NCI-H82 treated with DMSO at 0.1 percent for 48 hours (cell line): ENCODE measurements around the gene SFMBT2.
"Not testable (repeated sequence)": the region's sequence is repeated elsewhere in the genome, so short reads cannot be mapped to it uniquely, and the experiment has no call there.

ENCODE experiments used
- DNase-seq: peaks from one replicate; lab custom pipeline; 2025; ENCODE audit not compliant: unreplicated experiment; lab: John Stamatoyannopoulos, UW

The SFMBT2 gene

DNA sequence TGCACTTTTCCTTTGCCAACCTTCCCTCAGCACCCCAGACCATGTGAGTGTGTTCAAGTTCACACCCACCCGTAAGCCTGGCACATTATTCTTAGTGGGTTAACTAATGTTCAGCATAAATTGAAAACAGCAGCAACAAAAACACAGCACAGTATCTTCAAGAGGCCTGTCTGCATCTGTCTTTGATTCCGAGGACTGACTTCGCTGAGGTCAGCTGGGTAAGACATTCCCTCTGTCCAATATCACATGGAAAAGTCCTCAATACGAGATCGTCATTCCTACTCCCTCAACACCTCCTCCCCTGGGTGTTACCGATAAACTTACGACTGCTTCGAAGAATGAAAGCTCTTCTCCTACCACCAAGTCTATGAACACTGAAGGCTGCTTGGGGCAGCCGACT is 218.8 kb downstream of the SFMBT2 start:
- no peak for DNase-seq

DNA sequence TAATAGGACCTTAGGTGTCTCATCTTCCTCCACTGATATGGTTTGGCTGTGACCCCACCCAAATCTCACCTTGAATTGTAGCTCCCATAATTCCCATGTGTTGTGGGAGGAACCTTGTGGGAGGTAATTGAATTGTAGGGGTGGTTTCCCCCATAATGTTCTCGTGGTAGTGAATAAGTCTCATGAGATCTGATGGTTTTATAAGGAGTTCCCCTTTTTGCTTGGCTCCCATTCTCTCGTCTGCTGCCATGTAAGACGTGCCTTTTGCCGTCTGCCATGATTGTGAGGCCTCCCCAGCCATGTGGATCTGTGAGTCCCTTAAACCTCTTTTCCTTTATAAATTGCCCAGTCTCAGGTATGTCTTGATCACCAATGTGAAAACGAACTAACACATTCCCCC is 220.1 kb downstream of the SFMBT2 start:
- DNase-seq, result not testable (repeated sequence)

DNA sequence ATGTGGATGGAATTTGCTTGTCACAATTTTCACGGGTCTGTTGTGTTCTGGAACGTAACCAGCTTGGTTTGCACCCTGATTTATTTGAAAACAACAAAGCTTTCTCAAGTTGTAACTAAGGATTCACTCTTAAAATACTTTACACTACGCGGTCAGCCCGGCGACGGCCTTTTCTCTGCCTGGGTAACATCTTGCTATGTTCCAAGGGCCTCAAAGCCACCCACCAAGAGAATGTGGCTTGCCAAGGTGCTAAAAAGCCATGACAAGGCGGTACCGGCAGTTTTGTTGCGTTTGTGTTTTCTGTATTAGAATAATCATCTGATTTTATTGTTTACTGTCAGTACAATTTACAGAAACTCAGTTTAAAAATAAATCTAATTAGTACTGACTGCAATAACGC is 220.9 kb downstream of the SFMBT2 start:
- DNase-seq, result no peak

DNA sequence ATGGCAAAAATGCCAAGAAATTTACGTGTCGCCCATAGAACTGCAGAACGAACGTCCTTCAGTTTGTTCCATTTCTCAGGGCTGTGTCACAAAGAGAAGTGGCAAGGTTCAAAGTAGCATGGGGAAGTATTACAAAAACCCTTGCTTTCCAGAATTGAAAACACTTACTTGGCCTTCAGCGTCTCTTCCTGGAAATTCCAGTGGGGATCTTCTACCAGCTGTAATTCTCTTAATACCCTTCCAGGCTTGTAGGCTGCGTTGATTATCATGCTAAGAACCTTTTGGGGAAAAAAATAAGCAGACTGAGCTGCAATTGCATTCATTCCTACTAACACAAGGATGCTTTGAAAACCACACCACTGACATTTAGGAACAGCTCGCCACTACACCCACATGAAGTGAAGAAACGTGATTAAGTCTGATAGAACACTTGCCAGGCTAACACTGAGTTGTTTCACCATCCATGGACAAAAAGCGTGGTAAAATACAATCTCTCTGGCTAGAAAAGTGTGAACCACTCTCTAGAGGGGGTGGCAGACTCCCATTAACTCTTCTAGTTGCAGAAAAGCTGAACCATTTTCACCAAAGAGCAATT is 222.3 kb downstream of the SFMBT2 start:
- no peak for DNase-seq

DNA sequence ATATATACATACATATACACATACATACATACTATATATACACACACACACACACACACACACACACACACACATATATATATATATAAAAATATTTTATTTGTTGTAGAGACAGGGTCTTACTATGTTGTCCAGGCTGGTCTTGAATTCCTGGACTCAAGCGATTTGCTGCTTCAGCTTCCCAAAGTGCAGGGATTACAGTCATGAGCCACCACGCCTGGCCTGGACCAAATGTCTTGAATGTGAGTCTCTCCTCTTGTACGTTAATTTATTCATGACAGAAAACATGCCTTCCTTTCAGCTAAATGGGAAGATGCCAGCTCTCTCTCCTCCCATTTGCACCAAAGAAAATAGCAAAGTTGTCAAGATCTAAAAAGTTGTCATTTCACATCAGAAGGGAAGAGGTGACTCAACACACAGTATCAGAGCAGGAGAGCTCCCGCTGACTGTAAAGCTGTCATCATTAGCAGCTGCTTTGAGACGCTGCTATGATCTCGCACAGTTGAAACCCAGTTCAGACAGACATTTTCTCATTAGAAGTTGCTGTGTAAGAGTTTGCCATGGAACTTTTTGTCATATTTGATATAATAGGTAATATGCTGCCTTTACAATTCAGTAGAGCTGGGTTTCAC is 224.3 kb downstream of the SFMBT2 start:
- DNase-seq, result no peak

DNA sequence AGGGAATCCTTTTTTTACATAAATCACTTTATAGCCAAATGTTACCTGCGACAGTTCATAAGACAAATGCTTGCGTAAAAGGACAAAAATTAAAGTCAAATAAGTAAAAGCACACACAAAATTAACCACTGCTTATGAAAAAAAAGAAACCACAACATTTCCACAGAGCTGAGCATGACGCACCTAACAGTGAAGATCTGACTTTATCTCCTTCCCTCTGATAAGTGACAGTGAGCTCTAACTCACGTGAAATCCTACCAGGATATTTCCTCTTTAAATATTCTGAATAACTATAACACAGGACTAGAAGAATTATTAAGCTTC is 225.5 kb downstream of the SFMBT2 start:
- no peak for DNase-seq

DNA sequence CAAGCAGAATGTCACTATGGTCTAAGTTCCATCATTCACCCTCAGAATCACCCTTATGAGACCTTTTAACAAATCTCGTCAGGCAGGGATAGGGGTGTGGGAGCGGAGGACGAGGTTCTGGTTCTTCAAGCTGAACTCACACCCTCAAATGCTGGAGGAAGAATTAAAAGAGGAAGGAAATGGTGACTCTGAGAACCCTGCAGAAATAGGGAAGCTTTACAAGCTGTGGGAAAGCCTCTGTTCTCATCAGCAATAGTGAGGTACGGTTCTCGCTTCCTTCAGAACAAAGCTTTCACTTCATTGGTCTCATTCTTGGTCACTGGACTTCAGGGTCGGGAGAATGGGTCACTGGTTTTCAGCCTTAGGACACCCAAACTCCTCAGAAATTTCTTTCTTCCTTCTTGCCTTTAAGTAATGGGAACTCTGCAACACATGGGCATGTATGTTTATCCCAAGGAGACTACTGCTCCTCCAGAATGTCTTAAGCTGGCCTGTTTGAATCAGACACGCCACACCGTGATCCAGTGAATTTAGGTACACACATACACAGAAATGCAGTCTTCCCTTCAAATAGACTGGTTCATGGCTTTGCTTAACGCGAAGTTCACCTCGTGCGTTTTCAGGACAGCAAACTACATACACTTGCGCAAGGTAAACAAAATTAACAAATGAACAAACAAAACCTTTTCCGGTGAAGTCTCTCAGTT is 226.0 kb downstream of the SFMBT2 start:
- no peak for DNase-seq

DNA sequence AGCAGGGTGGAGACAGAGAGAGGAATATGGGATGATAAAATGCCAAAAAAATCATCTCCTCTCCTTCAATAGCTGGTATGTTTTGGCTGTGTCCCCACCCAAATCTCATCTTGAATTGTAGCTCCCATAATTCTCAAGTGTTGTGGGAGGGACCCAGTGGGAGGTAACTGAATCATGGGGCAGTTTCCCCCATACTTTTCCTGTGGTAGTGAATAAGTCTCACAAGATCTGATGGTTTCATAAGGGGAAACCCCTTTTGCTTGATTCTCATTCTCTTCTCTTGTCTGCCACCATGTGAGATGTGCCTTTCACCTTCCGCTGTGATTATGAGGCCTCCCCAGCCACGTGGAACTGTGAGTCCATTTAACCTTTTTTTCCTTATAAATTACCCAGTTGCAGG is 226.7 kb downstream of the SFMBT2 start:
- DNase-seq, result not testable (repeated sequence)

DNA sequence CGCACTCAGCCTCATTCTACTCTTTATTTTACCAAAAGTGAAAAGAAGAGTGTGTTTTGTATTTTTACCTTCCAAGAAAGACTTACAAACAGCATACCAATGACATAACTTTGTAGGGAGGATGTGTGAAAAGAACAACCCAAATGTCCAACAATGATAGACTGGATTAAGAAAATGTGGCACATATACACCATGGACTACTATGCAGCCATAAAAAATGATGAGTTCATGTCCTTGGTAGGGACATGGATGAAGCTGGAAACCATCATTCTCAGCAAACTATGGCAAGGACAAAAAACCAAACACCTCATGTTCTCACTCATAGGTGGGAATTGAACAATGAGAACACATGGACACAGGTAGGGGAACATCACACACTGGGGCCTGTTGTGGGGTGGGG is 228.5 kb downstream of the SFMBT2 start:
- DNase-seq, result not testable (repeated sequence)

DNA sequence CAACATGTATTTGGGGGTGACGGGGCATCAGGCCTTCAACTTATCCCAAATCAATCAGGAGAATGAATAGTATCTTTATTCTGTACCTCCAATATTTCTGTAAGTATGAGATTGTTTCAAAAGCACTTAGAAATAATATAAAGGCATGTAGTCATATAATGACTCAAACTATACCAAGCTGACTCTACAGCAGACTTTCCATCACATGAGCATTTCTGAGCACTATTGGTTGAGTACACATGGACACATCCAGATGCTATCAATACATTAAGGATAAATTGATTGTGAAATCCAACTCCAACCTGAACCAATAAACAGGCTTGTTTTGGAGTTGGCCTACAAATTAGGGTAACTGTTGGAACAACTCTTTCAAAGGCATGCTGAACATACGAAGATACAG is 229.4 kb downstream of the SFMBT2 start:
- no peak for DNase-seq

DNA sequence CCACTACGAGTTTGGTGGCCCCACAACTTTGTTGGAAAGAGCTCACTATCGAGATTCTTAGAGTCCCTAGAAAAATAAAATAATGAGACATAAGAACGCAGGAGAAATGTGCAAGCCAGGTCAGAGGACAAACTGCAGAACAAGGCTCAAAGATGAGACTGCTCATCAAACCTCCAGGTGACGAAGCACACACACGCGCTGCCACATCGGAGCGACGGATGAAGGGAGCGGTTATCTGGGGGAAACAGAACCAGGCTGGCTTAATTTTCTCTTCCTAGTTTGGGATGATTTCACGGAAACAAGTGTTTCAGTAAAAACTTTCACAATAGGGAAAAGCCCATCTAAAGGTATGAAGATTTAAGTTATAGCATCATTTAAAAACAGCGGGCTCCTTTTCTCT is 231.3 kb downstream of the SFMBT2 start:
- DNase-seq, result no peak

DNA sequence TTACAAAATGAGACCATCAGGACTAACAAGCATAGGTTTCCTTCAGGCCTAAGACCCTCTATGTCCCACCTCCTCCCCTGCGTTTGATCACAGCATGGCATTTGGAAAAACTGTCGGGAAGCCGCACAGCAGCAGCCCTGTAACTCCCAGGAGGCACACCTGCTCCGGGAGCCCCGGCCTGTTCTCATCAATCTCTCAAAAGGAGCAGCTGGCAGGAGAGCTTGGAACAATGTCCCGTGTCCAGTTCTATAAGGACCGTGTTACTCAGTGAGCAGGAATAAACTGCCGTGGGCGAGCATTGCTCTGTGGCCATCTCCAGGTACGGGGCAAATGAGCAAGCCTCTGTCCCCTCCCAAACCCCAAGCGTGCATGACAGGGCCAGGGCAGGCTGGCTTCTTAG is 236.9 kb downstream of the SFMBT2 start:
- DNase-seq, result no peak

DNA sequence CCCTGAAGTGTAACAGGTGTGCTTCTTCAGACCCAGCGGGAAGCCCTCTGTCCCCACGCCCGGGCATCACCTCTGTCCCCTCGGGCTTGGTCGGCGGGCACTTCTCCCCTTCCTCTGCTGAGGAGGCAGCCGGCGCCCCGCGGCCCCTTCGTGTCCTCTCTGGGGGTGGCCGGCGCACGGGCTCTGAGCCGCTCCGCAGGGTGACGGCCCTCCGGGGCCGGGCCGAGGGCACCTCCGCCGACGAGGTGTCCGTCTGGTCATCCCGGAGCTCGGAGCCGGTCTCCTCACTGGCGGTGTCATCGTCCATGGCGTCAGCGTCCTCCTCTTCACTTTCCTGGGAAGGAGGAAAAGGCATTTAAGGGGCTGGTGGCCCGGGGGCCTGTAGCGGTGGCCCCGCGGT is 239.0 kb downstream of the SFMBT2 start:
- DNase-seq, result no peak

DNA sequence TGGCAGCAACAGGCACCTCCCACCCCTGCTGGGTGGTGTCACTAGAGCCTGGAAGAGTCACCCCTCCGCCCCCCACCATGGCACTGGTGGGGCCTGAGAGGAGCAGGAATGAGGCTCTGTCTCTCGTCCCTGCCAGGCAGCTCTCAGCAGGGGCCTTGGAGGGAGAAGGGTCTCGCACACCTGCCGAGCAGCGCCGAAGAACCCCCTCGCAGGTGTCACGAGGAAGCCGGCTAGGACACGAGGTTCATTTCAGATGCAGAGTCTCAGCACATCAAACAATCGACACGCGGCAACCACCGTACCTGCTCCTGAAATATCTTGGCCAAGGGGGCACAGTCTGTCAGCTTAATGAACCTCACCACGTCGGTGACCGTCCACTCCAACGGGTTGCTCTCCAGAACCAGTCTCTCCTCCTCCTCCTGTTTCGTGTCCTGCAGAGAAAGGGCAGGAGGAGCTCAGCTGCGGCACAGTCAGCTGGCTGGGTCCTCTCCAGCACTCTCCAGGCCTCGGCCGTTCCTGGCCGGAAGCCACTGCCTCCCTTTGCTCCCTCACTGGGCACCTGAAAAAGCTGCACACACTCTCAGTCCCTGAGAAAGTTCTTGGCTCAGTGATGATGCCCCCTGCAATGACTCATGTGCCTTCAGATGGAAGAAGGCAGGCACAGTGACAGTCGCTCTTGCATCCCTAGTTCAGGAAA is 240.1 kb downstream of the SFMBT2 start:
- no peak for DNase-seq

DNA sequence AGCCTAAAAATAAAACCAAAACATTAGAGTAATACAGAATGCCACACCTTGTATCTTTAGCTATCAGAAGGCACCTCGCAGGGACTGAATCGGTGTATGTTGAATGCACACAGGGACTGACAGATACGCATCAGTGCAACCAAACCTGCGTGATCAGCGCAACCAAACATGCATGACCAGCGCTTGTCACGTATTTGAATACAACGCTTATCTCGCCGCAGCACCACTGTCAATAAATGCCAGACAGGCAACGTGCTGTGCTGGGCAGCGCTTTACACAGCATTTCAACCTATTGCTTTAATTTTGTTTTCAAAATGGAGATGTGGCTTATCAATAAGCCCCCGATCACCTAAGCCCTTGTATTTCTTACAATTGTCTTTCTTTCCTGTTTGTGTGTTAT is 242.4 kb downstream of the SFMBT2 start:
- no peak for DNase-seq

DNA sequence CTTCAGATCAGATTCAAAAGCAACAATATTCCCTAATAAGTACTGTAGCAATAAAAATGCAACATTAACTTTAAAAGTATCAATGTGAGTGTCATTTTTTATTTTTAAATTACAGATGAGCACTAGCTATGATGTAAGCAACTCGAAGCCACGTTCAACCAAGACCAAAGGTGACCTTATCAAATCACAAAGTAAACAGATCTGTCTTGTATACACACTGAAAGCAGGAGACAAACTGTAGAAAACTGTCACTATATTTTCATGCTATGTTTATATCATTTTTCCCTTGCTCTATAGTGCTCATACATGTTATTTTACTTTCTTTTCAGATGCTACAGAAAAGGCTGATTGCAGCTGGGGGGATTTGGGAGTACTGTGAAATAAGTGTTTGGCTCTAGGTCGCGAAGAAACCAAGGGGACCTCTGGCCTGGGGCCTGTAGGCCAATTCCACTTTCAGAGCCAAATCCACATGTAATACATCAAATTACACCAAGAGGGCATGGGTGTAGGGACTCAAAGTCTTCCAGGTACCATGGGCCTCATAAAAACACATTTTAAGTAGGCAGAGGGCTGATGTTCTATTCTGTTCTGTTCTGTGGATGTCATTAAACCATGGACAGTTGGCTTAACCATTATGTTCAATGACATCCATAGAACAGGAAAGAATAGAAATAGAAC is 245.2 kb downstream of the SFMBT2 start:
- DNase-seq, result no peak

DNA sequence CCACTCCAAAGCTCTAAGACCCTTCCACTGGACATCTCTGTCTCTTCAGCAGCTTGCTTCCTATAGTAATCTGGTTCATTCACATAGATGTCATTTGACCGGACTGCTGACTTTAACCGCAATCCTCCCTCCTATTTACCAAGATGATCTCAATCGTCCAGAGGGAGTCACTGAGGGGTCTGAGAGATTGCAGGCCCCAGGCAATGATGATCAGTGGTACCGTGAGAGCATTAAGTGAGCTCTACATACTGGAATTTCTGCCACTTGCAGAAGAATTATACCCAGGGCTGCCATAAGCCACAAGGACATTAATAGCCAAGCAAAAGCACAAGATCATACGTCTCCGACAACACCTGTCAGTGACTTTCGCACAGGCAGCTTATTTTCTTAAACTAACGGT is 245.9 kb downstream of the SFMBT2 start:
- DNase-seq, result no peak

DNA sequence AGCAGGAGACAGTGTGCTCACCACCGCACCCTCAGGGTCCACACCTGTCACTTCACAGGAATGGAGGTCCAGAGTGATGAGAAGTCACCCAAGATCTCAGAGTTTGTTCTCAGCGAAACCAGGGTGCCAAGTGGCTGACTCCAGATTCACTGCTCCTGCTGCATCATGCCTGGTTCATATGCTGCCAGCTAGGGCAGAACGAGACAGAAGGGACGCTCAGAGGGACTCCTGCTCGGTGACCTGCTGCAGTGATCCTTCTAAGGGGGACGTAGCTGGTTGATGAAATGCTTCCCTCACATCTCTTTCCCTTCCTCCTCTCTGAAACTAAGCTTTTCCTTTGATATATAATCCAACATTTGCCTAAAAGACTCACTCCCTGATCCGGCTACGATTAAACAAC is 248.5 kb downstream of the SFMBT2 start:
- no peak for DNase-seq

DNA sequence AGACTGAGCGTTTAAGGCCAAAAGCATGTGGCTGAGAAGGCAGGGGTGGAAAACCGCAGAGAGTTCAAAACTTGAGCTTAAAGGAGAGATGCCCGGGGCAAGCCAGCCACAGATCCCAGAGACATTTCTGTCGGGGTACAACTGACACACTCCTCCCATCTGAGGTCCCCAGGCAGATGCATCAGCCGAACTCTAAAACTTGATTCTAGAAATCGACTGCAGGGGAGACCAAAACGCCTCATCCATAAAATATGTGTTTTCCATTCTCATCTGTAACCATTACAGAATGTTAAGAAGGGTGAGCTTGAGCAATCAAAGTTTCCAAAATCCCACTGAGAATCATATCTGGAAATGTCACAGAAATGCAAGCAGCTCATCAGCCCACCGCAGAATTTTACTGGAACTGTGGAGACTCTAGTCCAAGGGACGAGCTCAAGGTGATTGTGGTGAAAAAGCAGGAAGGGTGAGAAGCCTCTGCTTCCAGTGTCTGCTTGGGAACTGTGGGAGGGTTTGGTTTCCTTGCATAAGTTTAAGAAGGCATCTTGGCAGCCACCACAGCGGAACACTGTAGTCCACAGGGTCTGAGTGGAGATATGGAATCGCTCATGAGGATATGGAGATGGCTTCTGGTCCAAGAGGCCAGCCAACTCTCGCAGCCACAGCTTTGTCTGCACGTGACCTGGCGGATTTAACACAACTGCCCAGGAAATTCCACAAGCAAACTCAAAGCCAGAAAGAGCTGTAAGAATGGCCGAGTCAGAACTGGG is 249.2 kb downstream of the SFMBT2 start:
- no peak for DNase-seq

DNA sequence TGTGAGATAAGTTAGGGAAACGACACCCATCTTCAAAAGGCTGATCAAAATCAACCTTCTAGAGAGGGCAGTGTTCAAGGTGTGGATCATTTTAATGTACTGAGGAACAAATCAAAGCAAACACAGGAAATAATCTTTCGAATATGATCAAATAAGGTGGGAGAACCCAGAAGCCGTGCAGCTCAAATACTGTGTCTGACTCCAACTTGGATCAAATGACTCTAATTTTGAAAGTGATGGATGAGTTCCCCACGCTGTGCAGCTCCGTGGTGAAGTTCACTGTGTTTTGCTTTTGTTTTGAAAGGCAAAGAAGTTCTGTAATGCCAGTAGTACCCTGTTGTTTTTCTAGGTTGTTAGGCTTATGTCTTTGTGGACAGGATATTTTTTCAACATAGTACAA is 250.9 kb downstream of the SFMBT2 start:
- no peak for DNase-seq

DNA sequence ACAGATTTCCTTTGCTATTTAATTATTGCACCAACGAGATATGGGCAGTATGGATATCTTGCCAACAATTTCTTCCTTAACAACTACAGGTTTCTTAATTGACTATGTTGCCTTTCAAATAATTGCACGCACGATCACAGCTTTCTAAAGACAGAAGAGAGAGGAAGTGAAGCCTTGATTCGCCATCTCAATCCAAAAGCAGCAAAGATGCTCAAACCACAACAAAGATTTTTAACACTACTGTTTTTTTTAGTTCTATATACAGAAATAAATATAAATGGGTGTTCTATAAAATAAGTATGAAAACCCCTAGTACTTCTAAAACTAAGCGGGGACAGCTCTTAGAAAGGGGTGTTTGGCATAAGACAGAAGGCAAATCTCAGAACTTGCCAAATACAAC is 251.3 kb downstream of the SFMBT2 start:
- DNase-seq, result no peak
